GM18499 (cell line): ENCODE measurements around the gene MAGEB17.
"Not testable (repeated sequence)": the region's sequence is repeated elsewhere in the genome, so short reads cannot be mapped to it uniquely, and the experiment has no call there.

ENCODE experiments used
- ATAC-seq: cut with Tn5 transposase; IDR thresholded peaks from one replicate; pipeline ENCODE4 v1.9.1; 2021; ENCODE audit warnings: moderate number of reproducible peaks; ENCODE audit not compliant: insufficient read depth, unreplicated experiment

Gene MAGEB17

DNA sequence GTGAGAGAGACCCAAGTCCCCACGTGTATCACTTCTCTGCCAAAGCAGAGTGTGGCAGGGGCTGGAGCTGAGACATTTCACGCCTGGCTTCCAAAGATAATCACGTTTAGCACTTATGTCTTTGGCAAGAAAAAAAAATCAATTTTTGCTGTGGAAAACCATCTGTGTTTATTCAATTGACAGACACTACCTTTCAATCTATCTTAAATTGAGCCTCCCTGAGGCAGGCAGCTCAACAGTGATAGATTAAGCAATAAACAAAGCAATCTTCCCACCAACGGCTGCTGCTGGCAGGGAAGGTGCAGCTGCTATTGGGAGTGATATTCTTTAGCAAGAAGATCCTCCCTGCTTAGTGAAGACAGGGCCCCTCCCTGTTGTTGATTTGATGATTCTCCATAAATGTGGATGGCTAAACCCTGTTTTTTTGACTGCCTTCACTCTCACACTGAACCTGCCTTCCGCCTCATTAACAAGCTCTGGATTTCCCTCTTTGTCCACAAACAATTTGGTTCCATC is 11.6 kb upstream of the MAGEB17 start:
- no peak for ATAC-seq

GRCh38 chrX:16156692-16157331 is 10.5 kb upstream of the MAGEB17 start:
- no peak for ATAC-seq

DNA sequence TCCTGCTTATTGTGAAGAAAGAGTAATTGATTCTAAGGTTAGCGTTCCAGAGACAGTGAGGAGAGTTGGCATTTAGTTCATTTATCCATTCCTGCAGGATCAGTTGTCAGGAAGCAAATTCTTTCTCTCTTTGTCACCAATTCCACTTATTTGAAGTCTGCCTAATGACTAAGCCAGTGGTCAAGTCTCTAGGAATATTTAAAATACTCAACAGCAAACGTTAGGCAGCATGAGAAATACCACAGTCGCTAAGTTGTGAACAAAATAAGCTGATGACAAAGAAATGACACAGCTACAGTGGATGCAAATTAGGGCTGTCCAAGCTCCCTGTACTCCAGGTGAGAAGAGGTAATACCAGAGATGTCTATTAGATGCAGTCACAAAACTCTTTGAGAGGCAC is 6.6 kb upstream of the MAGEB17 start:
- ATAC-seq = no peak

DNA sequence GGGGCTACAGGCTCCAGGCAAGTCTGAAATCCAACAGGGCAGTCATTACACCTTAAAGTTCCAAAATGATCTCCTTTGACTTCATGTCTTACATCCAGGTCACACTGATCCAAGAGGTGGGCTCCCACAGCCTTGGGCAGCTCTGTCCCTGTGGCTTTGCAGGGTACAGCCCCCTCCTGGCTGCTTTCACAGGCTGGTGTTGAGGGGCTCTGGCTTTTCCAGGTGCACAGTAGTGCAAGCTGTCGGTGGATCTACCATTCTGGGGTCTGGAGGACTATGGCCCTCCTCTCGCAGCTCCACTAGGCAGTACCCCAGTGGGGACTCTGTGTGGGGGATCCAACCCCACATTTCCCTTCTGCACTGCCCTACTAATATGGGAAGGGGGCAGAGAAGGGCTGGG is 6.1 kb upstream of the MAGEB17 start:
- ATAC-seq = not testable (repeated sequence)

GRCh38 chrX:16162391-16162790 is 4.9 kb upstream of the MAGEB17 start:
- no peak for ATAC-seq

GRCh38 chrX:16164748-16165147 is 2.5 kb upstream of the MAGEB17 start:
- ATAC-seq = no peak

DNA sequence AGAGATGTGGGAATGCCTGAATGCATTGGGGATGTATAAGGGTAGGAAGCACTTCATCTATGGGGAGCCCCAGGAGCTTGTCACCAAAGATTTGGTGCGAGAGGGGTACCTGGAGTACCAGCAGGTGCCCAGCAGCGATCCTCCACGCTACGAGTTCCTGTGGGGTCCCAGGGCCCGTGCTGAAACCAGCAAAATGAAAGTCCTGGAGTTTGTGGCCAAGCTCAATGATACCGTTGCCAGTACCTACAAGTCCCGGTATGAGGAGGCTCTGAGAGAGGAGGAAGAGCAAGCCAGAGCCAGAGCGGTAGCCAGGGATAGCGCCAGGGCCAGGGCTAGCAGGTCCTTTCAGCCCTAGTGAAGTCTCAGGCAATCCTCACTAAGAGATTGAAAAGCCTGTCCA is 3.8 kb downstream of the MAGEB17 start:
- ATAC-seq = no peak

GRCh38 chrX:16171944-16172343 is 4.7 kb downstream of the MAGEB17 start:
- ATAC-seq = no peak

DNA sequence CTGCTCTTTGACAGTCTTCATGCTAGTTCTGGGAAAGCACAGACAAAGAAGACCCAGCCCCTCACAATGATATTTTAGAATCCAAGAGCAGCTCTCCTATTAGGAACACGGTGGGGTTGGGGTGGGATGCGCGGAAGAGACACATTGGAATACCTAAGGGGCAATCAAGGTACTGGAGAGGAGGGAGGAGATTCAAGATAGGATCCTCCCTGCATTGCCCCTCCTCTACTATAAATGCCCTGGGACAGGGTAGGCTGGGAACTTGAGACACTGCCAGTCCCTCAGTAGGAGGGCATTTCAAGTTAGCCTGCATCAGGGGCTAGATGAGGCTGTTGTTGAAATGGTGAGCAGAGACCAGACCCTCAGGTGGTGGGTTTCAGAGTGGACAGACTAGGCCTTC is 5.1 kb downstream of the MAGEB17 start:
- no peak for ATAC-seq

DNA sequence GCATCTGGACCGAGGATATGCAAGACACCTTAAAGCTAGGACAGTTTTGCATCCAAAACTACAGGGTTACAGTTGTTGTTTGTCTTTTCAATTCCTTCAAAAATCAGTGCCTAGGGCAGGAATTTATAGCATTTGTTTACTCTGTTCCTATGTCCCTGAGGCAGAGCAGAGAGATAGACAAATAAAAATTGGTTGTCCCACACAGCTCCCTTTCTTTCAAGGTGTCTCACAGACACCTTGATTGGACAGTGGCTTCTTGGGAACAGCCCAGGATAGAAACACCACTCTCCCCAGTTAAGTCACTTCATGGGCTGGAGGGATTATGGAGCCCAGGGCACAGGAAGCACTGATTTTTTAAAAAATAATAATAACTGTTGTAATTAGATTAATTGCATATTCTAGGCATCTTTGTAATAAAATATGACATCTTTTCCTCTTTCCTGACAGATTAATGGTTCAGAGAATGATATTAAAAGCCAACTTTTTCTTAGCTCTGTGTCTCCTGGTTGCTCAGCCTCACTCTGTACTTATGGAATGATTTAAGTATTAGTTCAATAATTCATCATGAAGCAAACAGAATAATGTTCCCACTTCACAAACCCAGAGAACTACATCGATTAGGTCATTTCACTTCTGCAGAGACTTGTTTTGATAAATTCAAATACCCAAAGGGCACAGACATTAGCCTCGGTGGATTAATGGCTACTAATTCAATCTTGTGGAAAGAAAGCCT is 8.2 kb downstream of the MAGEB17 start:
- no peak for ATAC-seq

GRCh38 chrX:16177260-16177659 is 10.0 kb downstream of the MAGEB17 start:
- no peak for ATAC-seq

GRCh38 chrX:16183843-16184242 is 16.6 kb downstream of the MAGEB17 start:
- not testable (repeated sequence) for ATAC-seq

- ATAC-seq = peak; percentile 100
These were observed 18.4 kb downstream of the MAGEB17 start for GRCh38 chrX:16185725-16186136.

DNA sequence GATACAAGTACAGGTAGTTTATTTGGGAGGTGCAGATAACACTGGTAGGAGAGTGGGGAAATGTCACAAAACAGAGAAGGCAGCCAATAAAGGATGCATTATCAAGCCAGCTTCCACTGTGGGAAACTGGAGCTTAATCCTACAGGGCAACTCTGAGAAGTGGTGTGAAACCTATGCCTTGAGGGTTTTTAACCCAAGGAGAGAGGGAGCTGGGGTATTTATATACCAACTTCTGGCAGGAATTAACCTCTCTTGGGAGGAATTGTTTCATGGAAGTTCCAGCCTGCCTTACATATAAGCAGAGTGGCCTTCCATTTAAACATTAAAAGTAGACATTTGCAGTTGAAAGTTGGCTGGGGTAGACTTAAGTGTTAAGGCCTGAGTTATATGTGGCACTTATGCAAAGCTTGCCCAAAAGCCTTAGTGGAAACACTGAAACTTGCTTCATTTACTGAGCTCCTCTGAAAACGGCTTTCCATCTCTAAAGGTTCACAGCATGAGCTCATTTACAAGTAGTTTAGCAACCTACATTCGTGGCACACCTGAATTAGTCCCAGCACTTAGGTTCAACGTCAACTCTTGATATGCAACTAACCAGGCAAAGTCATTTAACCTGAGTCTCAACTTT is 19.2 kb downstream of the MAGEB17 start:
- ATAC-seq = no peak

DNA sequence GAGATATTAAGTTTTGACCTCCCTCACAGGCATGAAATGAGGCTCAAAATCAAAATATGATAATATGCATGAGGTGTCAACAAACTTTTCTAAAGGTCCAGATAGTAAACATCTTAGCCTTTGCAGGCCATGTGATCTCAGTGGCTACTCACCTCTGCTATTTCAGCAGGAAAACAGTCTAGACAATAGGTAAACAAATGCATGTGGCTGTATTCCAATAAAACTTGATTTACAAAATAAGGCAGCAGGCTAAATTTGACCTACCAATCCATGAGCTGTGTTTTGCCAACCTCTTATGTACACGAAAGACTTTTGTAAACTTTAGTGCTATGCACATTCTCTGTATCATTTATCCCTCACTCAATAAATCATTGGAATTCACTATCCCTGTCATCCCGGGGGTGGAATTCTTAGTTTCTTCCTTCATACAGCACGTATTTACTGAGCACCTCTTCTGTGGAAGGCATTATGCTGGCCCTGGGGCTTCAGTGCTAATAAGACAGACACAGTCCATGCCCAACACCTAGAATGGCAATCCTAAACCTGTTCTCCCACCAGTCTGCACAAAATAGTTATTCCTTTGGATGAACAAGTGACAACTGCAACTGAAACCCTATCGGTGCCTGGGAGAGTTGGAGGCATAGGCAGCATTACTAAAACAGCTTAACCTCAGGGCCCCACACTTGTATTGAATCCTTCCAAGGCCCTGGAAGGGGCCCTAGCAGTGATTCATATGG is 19.9 kb downstream of the MAGEB17 start:
- no peak for ATAC-seq

GRCh38 chrX:16188687-16189086 is 21.4 kb downstream of the MAGEB17 start:
- ATAC-seq = no peak

DNA sequence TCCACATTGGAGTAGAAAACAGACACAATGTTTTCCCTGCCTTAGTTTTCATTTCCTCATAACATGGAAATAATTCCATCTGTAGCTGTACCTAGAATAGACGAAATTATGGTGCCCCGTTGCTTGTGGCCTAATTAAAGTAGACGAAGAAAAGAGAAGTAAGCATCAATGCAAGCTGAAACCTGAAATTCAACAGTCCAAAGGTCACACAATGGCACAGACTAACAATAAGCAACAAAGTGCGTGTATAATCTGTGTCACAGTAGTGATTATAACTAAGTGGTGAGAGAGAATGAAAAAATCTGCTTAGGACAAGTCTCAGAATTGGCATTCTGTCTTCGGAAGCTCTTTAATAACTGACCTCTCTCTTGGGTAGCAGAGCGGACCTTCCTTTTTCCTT is 24.3 kb downstream of the MAGEB17 start:
- no peak for ATAC-seq

GRCh38 chrX:16196829-16197228 is 29.5 kb downstream of the MAGEB17 start:
- ATAC-seq = no peak

DNA sequence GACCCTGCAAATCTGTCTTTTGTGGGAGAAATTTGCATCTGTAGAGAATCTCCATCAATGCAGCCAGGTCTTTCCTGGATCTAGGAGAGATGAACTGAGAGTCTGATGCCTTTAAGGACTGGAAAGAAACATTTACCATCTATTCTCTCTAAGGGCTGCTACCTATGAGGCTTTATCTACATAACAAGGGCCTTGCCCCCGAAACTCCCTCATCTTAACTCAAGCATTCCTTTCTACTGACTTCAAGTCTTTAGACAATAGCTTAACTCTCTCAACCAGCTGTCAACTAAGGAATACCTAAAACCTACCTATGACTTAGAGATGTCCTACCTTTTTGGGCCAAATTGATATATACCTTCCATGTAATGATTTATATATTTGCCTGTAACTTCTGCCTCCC is 32.1 kb downstream of the MAGEB17 start:
- ATAC-seq = no peak

- ATAC-seq = no peak
These were observed 35.7 kb downstream of the MAGEB17 start for GRCh38 chrX:16202943-16203342.

- ATAC-seq = no peak
These were observed 37.3 kb downstream of the MAGEB17 start for GRCh38 chrX:16204538-16204937.
